GM19324 (cell line): ENCODE measurements around the gene TRAPPC1.

ENCODE experiments used
- ATAC-seq: cut with Tn5 transposase; IDR thresholded peaks from one replicate; pipeline ENCODE4 v1.9.1; 2021; ENCODE audit warnings: mild to moderate bottlenecking, moderate library complexity; ENCODE audit not compliant: unreplicated experiment, low FRiP score

The TRAPPC1 gene

GRCh38 chr17:7943291-7943690 is 11.5 kb upstream of the TRAPPC1 start:
- no peak for ATAC-seq

- ATAC-seq, result no peak
These were observed 9.0 kb upstream of the TRAPPC1 start for GRCh38 chr17:7940743-7941142.

- ATAC-seq, result no peak
These were observed 8.3 kb upstream of the TRAPPC1 start for GRCh38 chr17:7940034-7940433.

- ATAC-seq, result no peak
These were observed 4.1 kb upstream of the TRAPPC1 start for GRCh38 chr17:7935859-7936258.

GRCh38 chr17:7932949-7933348 is 1.2 kb upstream of the TRAPPC1 start:
- no peak for ATAC-seq

DNA sequence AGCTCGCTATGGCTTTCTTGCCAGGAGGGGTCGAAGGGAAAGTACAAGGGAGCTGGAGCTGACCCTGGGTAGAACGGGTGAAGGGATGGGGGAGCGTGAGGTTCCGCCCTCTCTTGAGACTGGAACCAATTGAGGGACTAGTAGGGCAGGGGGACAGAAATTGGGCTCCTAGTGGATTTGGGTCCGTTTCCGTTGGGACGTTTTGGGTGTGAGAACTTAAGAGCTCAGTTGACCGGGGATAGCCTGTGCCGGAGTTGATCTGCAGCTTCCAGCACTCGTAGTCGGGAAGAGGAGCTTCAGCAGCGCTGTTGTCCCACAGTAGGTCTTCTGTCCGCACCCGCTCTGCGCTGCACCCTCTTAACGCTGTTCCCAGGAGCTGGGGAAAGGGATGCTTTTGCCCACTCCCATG is 741 bp upstream of the TRAPPC1 start:
- ATAC-seq, result peak; percentile 0

DNA sequence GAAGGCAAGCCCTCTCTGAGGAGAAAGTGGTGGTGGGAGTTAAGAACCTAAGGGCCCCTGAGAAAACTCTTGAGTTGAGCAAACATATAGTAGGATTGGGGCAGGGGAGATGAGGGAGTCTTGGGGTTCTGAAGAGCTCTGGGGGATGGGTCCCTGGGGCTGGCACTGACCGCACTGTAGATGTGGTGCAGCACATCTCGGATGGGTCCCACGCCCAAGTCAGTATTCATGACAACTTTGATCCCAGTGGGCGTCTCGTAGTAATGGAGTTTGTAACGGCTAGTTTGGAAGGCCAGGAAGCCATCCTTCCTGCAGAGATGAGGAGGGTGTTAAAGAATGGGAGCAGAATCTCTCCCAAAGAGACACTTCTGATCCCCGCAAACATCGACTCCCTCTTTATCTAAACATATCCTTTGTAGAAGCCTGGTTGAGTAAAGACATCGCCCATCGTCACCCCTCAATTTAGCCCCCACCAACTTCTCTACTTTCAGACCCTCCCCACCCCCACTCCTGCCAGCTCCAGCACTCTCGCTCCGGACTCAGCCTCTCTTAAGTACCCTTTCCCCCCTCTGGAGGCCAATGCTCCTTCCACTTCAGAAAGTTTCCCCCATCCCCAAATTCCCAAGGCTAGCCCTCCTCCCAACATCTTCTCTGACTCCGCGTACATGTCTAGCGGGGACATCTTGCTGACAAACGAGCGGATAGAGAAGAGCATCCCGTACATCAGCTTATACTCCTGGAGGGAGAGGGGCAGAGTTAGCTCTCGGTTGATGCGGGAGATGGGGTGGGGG is 710 bp downstream of the TRAPPC1 start:
- ATAC-seq, result no peak

DNA sequence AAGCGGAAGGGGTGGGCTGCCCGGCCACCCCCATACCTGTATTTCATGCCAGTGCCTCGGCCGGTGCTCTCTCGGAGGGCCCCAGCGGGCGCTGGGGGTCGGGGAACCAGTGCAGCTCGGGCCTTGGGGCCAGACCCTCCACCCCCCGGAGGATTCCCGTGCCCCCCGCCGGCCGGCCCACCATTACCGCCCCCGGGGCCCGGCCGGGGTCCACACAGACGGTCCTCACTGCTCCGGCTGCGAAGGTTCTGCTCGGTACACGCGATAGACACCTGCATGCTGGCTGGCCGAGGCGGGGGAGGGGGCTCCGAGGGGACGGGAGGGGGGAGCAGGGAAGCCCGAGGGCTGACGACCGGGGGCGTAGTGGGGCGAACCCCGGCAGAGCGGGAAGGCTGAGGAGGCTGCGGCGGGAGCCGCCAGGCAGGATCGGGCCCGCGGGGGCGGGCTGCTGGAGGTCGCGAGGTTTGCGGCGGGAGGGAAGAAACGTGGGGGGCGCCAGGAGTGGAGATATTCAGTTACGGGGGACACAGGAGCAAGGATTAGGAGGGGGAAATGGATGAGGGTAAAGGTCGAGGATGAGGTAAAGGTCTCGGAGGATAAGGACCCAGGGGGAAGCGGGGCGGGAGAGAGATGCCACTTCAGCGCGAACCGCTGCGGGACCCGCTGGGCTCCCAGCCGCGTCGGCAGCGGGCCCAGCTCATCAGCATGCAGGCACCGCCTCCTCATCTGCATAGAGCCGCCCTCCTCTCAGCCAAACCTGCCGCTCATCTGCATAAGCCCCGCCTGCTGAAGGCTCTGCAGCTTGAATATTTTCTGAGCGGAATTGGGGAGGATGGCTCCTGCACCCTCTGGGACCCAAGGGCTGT is 2.4 kb downstream of the TRAPPC1 start, which contains the start of gene KCNAB3:
Gene KCNAB3 (minus strand): TSS at position 699 of the 866 bp plus-strand sequence. CDS start 421 bp downstream, at position 278.
- ATAC-seq, result no peak

- ATAC-seq, result no peak
These were observed 4.2 kb downstream of the TRAPPC1 start for GRCh38 chr17:7927596-7927995.

DNA sequence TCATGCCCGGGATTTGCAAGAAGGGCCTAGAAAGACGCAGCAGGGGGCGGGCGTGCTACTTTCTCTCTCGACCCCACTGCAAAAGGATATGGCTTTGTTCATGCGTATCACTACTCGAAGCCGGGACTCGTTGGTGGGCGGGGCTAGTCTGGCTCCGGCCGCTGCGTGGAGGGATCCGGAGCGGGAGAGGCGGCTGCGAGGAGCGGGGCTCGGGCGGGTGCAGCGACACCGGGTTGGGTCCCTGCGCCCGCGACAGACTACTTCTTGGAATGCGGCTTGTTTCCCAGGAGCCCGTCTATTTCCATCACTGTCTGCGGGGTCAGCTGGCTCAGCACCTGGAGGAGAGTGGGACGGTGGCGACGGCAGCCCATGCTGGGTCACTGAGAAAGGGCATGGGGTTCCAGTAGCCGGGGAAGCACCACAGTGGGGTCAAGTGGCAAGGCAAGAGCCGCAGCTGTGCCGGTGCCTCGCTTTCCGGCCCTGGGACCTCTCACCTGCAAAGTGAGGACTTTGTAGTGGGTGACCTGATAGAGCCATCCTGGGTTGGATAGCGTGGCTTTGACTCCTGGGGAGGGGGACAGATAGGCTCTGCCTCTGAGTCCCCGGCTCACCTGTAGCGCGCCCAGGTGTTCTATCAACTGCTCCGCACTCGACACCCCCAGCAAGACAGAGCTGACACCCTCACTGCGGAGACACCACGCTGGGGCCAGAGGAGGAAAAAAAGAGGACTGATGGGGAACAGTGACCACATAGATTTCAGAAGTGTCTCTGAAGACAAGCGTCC is 8.7 kb downstream of the TRAPPC1 start:
- ATAC-seq, result no peak

DNA sequence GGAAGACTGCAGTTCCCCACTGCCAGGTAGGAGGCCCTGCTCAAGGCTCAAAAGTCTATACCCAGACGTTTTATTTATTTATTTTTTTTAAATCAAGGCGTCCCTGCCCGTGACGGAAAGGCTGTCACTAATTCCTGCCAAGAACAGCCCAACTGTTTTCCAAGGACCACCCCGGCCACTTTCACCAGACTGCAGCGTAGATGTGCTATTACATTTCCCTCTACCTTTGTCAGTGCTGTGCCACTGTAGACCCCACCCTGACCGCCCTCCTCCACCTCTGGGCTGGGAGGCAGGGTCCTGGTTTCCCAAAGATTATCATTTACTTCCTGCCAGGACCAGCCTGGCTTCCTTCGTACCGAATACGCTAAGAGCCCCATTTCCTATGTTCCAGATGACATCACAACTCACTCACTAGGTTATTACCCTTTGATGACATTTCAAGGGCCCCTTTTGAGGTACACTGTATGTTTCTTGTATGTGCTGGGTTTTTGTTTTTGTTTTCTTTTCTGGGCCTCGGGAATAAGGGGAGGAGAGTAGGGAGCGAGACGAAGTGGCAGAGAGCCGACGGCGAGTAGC is 9.4 kb downstream of the TRAPPC1 start:
- no peak for ATAC-seq

GRCh38 chr17:7916808-7917207 is 14.9 kb downstream of the TRAPPC1 start:
- ATAC-seq, result no peak

- peak; percentile 12 for ATAC-seq
These were observed 15.4 kb downstream of the TRAPPC1 start for GRCh38 chr17:7916385-7916682.

DNA sequence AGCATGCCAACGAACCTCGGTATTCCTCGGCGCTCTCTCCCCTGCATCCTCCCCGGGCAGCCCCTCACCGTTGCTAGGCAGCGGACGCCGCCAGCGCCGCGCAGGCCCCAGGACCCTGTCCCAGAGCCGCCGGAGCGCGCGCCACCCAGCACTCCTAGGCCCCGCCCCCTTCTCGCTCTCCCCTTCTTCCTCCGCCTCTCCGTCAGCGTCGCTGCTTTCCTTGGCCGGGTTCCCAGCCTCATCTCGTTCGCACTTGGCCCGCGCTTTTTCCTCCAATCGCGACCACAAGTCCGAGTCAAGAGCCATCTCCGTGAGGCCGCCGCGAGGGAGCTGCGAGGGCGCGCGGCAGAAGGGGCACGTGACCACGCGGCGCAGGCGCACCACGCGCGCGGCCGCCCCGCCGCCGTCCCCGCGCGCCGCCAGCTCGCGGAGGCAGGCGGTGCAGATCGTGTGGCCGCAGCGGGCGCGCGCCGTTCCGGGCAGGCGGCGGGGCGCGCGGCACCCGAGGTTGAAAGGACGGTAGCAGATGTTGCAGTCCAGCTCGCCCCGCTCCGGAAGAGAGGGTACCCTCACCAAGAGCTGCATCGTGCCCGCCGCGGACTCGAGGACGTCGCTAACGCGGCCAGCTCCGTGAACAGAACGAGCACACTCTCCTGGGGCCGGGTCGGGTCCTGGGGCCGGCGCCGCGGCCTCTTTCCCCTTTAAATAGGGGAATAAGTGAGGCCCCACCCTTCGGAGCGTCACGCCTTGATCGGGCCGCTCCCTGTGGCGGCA is 15.9 kb downstream of the TRAPPC1 start, which contains the start of gene RNF227:
Gene RNF227 (minus strand): TSS at position 679 of the 774 bp plus-strand sequence. CDS start 94 bp downstream, at position 585.
- ATAC-seq, result peak; percentile 85

DNA sequence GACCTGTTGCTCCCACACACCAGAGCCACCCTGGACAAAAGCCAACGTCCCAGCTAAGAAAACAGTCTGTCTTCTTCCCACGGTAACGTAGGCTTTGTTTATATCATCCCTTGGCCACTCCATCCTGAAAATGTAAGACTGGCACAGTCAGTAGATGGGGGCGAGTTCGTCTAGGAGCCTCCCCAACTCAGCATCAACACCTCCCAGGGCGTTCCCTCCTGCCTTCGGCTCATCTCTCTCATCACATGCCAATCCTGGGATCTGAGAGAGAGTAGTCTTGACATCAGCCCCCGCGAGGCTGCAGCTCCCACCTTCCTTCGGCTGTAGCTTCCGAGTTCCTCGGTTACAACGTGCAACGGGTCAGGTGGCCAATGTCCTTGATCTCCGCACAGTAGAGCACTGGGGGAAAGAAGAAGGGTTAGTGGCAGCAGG is 16.6 kb downstream of the TRAPPC1 start:
- no peak for ATAC-seq

DNA sequence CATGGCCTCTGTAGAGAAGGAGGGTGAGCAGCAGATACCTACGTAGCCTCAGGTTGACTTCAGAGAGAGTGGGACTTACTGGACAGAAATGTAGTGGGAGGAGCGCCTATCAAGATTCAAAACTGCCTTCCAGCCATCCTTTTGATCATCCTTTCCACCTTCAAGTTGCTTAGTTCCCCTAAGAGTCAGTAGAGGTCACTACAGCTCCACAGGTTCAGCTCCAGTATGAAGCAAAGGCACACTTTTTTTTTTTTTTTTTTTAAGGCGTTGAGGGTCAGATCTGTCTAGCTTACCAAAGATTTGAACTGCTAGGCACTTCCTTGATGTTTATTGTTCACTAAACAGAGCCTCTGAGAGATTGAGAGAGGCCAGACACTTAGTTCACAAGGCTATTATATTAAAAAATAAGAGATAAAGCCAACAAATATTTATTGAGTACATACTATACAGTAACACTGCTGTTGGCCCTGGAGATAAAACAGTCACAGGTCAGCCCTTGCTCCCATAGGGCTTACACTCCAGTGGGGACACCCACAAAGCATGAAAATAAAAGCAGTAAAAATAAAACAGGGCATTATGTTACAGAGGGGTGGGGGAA is 18.7 kb downstream of the TRAPPC1 start:
- no peak for ATAC-seq

- ATAC-seq, result no peak
These were observed 20.6 kb downstream of the TRAPPC1 start for GRCh38 chr17:7911116-7911515.

GRCh38 chr17:7910711-7911110 is 21.0 kb downstream of the TRAPPC1 start:
- no peak for ATAC-seq

DNA sequence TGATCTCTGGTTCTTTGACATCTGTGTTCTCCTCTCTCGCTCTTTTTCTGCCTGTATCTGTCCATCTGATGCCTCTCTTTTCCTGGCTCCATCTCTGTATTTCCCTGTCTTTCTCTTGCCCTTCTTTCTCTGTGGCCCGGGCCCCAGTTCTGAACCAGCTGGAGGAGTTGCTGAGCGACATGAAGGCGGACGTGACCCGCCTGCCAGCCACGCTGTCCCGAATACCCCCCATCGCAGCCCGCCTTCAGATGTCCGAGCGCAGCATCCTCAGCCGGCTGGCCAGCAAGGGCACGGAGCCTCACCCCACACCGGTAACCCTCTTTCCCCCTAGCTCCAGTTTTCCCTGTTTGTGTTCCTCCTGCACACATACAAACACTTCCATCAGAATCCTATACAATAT is 21.5 kb downstream of the TRAPPC1 start:
- ATAC-seq, result no peak
